ENCODE measurements around the gene ESRP2. TPM values are rescaled to one million over a fixed set of nuclear protein-coding genes. Genes with fewer than 3 reads are reported as not detected.

Gene ESRP2
- total RNA-seq, 2 donors from 2014 or later = 2.0 to 9.1 TPM

- no peak overlapping the region for H3K27ac ChIP-seq
- H3K27me3 ChIP-seq (replicated peaks; ENCODE audit: insufficient read depth) = no peaks in the 10 kb centered on the region
- H3K36me3 ChIP-seq = no peaks in the 10 kb centered on the region
- no peak overlapping the region for H3K4me3 ChIP-seq
- ATAC-seq (ENCODE audit: insufficient number of reproducible peaks, low FRiP score, low read depth) (no peak), DNase-seq (ENCODE audit: low spot score) (no peak)
- no peak for TF ChIP-seq CTCF (IDR thresholded peaks at IDR 0.05)
- H3K4me1 ChIP-seq (ENCODE audit: control insufficient read depth in 1 of 2, low read depth in 2 of 2) = no peaks in the 10 kb centered on the region
- no peaks in the 10 kb centered on the region for H3K9me3 ChIP-seq
These were observed 18.4 kb downstream of the ESRP2 start for GRCh38 chr16:68217506-68217905.

GRCh38 chr16:68216240-68216639 lies 19.7 kb downstream of the ESRP2 start:
- DNase-seq (ENCODE audit: low spot score) (no peak), ATAC-seq (ENCODE audit: insufficient number of reproducible peaks, low FRiP score, low read depth) (no peak)
- Histone ChIP-seq H3K9me3 (no peaks in the 10 kb centered on the region), H3K27ac (no peak overlapping the region), H3K4me1 (ENCODE audit: control insufficient read depth in 1 of 2, low read depth in 2 of 2) (no peaks in the 10 kb centered on the region), H3K36me3 (no peaks in the 10 kb centered on the region), H3K27me3 (replicated peaks; ENCODE audit: insufficient read depth) (no peaks in the 10 kb centered on the region), H3K4me3 (no peak overlapping the region)
- TF ChIP-seq CTCF (IDR thresholded peaks at IDR 0.05) = no peak

GRCh38 chr16:68215302-68215701 lies 20.6 kb downstream of the ESRP2 start:
- ATAC-seq (ENCODE audit: insufficient number of reproducible peaks, low FRiP score, low read depth) (no peak), DNase-seq (ENCODE audit: low spot score) (no peak)
- Histone ChIP-seq H3K9me3 (no peaks in the 10 kb centered on the region), H3K4me1 (ENCODE audit: control insufficient read depth in 1 of 2, low read depth in 2 of 2) (no peaks in the 10 kb centered on the region), H3K27ac (no peak overlapping the region), H3K4me3 (no peak overlapping the region), H3K27me3 (replicated peaks; ENCODE audit: insufficient read depth) (no peaks in the 10 kb centered on the region), H3K36me3 (no peaks in the 10 kb centered on the region)
- no peak for TF ChIP-seq CTCF (IDR thresholded peaks at IDR 0.05)

GRCh38 chr16:68214726-68215125 lies 21.2 kb downstream of the ESRP2 start:
- ATAC-seq (ENCODE audit: insufficient number of reproducible peaks, low FRiP score, low read depth) = no peak
- no peaks in the 10 kb centered on the region for H3K4me1 ChIP-seq (ENCODE audit: control insufficient read depth in 1 of 2, low read depth in 2 of 2)
- no peak for DNase-seq (ENCODE audit: low spot score)
- H3K27ac ChIP-seq = no peak overlapping the region
- no peaks in the 10 kb centered on the region for H3K36me3 ChIP-seq
- no peaks in the 10 kb centered on the region for H3K27me3 ChIP-seq (replicated peaks; ENCODE audit: insufficient read depth)
- H3K4me3 ChIP-seq = no peak overlapping the region
- TF ChIP-seq CTCF (IDR thresholded peaks at IDR 0.05) = no peak
- no peaks in the 10 kb centered on the region for H3K9me3 ChIP-seq

GRCh38 chr16:68206245-68206644 lies 29.7 kb downstream of the ESRP2 start:
- DNase-seq (ENCODE audit: low spot score) (no peak), ATAC-seq (ENCODE audit: insufficient number of reproducible peaks, low FRiP score, low read depth) (no peak)
- H3K4me3 ChIP-seq = no peak overlapping the region
- no peaks in the 10 kb centered on the region for H3K9me3 ChIP-seq
- H3K27ac ChIP-seq = no peak overlapping the region
- no peaks in the 10 kb centered on the region for H3K4me1 ChIP-seq (ENCODE audit: control insufficient read depth in 1 of 2, low read depth in 2 of 2)
- H3K36me3 ChIP-seq = no peaks in the 10 kb centered on the region
- H3K27me3 ChIP-seq (replicated peaks; ENCODE audit: insufficient read depth) = no peaks in the 10 kb centered on the region
- no peak for TF ChIP-seq CTCF (IDR thresholded peaks at IDR 0.05)
